Mesodermal cell (in vitro differentiated cells): ENCODE results near the gene MLNR. TPM values are rescaled to one million over a fixed set of nuclear protein-coding genes. Genes with fewer than 3 reads are reported as not detected.
A peak's percentile ranks its signal among the peaks of the same experiment; 100 is the strongest.

Experiments used
- H3K27ac ChIP-seq: 2 replicates; pipeline ENCODE4 v1.7.0; 2013; ENCODE audit warnings: mild to moderate bottlenecking, low read depth, low read length, moderate library complexity; ENCODE audit not compliant: severe bottlenecking
- H3K36me3 ChIP-seq: 2 replicates; pipeline ENCODE4 v1.7.1; 2013; ENCODE audit warnings: mild to moderate bottlenecking, low read length, moderate library complexity; ENCODE audit not compliant: control insufficient read depth, insufficient read depth
- H3K4me1 ChIP-seq: one replicate; pipeline ENCODE4 v1.7.1; 2013; ENCODE audit warnings: mild to moderate bottlenecking, low read length; ENCODE audit not compliant: insufficient read depth, control insufficient read depth, poor library complexity, severe bottlenecking
- H3K4me3 ChIP-seq: 2 replicates; pipeline ENCODE4 v1.7.0; 2013; ENCODE audit warnings: low read length, control low read depth, mild to moderate bottlenecking; ENCODE audit not compliant: insufficient read depth, poor library complexity, severe bottlenecking; ENCODE audit errors: extremely low read depth
- H3K9me3 ChIP-seq: 2 replicates; pipeline ENCODE4 v1.7.1; 2013; ENCODE audit warnings: mild to moderate bottlenecking, low read length, moderate library complexity; ENCODE audit not compliant: control insufficient read depth
- WGBS, 2 experiments: methylation state at CpG; one replicate each; pipeline ENCODE4 v1.1.5; 2013; ENCODE audit warnings: missing lambda C conversion rate in 2 of 2; ENCODE audit not compliant: insufficient coverage in 2 of 2; 5-methylcytosine and 5-hydroxymethylcytosine counted together
- polyA plus RNA-seq, 2 experiments: library from polyadenylated mRNA; stranded (reverse); fragments of 50-300 nt; gene quantifications; one replicate each; pipeline ENCODE4 v1.2.3, GENCODE V29; 2013

The MLNR gene
- not detected for polyA plus RNA-seq (2013, experiment 1 of 2)
- polyA plus RNA-seq (2013, experiment 2 of 2), result not detected

DNA sequence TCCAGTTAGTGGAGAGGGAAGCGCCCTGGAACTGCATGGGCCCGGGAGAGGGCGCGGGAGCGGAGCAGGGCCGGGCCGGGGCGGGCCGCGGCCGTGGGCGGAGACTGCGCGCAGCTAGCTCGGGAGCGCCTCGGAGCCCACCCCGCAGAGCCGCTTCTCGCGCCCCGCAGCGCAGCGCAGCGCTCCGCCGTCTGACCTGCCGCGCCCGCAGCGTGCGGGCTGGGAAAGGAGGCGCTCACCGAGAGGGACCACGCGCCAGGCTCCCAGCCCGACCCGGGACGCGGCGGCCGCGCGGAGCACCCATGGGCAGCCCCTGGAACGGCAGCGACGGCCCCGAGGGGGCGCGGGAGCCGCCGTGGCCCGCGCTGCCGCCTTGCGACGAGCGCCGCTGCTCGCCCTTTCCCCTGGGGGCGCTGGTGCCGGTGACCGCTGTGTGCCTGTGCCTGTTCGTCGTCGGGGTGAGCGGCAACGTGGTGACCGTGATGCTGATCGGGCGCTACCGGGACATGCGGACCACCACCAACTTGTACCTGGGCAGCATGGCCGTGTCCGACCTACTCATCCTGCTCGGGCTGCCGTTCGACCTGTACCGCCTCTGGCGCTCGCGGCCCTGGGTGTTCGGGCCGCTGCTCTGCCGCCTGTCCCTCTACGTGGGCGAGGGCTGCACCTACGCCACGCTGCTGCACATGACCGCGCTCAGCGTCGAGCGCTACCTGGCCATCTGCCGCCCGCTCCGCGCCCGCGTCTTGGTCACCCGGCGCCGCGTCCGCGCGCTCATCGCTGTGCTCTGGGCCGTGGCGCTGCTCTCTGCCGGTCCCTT is at the start of gene MLNR:
TSS of gene MLNR (plus strand) at position 303 of the 820 bp plus-strand sequence. CDS start at position 303, 0 bp downstream.
- peak within 1 kb of the TSS; percentile 26 for H3K4me3 ChIP-seq
- 4 to 6% methylated on average over 83 to 111 of the region's 111 CpGs for WGBS, 2 experiments

GRCh38 chr13:49171359-49171758 is 48.8 kb upstream of the MLNR start:
- Histone ChIP-seq H3K4me3 (no peak overlapping the region), H3K9me3 (no peaks in the 10 kb centered on the region), H3K27ac (no peak overlapping the region), H3K4me1 (no peaks in the 10 kb centered on the region), H3K36me3 (peaks cover 49% of the 10 kb centered on the region)

More for the DNA sequence above, at the start of gene MLNR:
- H3K36me3 ChIP-seq, result no peaks in the 10 kb centered on the region
- no peak within 1 kb of the TSS for H3K27ac ChIP-seq
- peaks cover 4% of the 10 kb centered on the region for H3K4me1 ChIP-seq
- no peaks in the 10 kb centered on the region for H3K9me3 ChIP-seq

- H3K4me1 ChIP-seq, result no peaks in the 10 kb centered on the region
- H3K4me3 ChIP-seq, result no peak overlapping the region
- H3K36me3 ChIP-seq, result peaks cover 69% of the 10 kb centered on the region
- peak overlapping the region; percentile 1 for H3K27ac ChIP-seq
- 94 to 100% methylated on average over 1 of the region's 1 CpG for WGBS, 2 experiments
- no peaks in the 10 kb centered on the region for H3K9me3 ChIP-seq
These were observed 36.3 kb upstream of the MLNR start for GRCh38 chr13:49183672-49184325.

DNA sequence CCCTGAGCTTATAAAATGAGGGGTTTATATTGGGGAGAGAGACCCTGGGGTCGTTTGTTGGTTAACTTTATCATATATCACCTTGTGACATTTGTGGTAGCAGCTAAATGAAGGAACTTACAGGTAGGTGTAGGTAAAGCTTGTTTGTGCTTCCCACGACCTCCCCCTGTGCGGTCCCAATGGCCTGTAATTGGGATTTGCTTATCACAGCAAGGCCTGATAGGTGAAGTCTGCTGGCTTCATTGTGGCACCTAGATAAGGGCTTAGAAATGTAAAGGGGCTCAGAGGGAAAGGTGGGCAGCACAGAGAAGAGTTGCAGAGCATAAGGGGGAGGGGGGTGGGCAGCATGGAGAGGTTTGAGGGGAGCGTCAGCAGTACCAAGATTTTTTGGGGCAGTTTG is 35.5 kb upstream of the MLNR start:
- H3K9me3 ChIP-seq, result no peaks in the 10 kb centered on the region
- WGBS, 2 experiments, result 49 to 93% methylated on average over 2 of the region's 4 CpGs
- peaks cover 69% of the 10 kb centered on the region for H3K36me3 ChIP-seq
- H3K4me1 ChIP-seq, result no peaks in the 10 kb centered on the region
- H3K27ac ChIP-seq, result peak overlapping the region; percentile 6
- H3K4me3 ChIP-seq, result no peak overlapping the region

- Histone ChIP-seq H3K27ac (no peak overlapping the region), H3K4me3 (no peak overlapping the region), H3K9me3 (no peaks in the 10 kb centered on the region), H3K4me1 (no peaks in the 10 kb centered on the region), H3K36me3 (peaks cover 72% of the 10 kb centered on the region)
- no CpG with 5 or more reads among the region's 1 CpG for WGBS, 2 experiments
These were observed 34.9 kb upstream of the MLNR start for GRCh38 chr13:49185264-49185663.

DNA sequence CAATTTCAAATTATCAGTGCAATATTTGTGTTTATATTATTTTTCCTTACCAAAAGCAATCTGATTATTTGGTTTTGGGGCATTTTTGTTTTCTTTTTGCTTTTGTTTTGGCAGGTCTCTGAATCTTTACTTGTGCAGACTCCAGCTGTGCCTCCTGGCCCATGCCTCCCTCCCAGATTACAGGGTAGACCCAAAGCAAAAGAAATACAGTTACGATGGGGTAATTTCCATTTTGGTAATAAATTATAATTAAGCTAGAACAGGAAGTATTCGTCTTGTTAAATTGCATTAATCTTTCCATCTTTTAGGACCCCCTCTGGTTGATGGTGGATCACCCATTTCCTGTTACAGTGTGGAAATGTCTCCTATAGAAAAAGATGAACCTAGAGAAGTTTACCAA is 29.2 kb upstream of the MLNR start:
- Histone ChIP-seq H3K27ac (no peak overlapping the region), H3K4me3 (no peak overlapping the region), H3K36me3 (peaks cover 78% of the 10 kb centered on the region), H3K4me1 (no peaks in the 10 kb centered on the region), H3K9me3 (no peaks in the 10 kb centered on the region)
- WGBS, 2 experiments, result no CpG with 5 or more reads among the region's 2 CpGs

- WGBS, 2 experiments, result 100% methylated on average over 1 of the region's 3 CpGs
- Histone ChIP-seq H3K4me3 (no peak overlapping the region), H3K27ac (no peak overlapping the region), H3K4me1 (no peaks in the 10 kb centered on the region), H3K36me3 (peaks cover 59% of the 10 kb centered on the region), H3K9me3 (no peaks in the 10 kb centered on the region)
These were observed 13.5 kb upstream of the MLNR start for GRCh38 chr13:49206641-49207040.

DNA sequence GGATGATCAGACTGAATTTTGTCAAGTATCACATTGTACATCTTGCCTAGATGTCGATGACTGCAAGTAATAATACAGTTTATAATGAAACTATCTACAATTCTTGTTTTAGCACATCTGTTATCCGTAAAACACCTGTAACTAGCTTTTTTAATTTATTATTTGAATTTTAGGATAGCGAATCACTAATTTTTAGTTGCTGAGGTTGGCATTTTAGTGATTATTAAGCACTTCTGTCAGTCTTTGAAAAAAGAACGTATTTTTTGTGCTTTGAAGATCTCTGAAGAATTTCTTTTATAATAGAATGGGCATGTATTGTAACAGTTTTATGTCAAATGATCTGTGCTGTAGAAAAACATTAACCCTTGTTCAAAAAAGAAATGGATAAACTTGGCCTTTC is 11.5 kb upstream of the MLNR start:
- no peaks in the 10 kb centered on the region for H3K9me3 ChIP-seq
- peaks cover 53% of the 10 kb centered on the region for H3K36me3 ChIP-seq
- no peak overlapping the region for H3K27ac ChIP-seq
- H3K4me3 ChIP-seq, result no peak overlapping the region
- 100% methylated on average over 1 of the region's 4 CpGs; no CpG with 5 or more reads in 1 of the 2 experiments for WGBS, 2 experiments
- no peaks in the 10 kb centered on the region for H3K4me1 ChIP-seq

DNA sequence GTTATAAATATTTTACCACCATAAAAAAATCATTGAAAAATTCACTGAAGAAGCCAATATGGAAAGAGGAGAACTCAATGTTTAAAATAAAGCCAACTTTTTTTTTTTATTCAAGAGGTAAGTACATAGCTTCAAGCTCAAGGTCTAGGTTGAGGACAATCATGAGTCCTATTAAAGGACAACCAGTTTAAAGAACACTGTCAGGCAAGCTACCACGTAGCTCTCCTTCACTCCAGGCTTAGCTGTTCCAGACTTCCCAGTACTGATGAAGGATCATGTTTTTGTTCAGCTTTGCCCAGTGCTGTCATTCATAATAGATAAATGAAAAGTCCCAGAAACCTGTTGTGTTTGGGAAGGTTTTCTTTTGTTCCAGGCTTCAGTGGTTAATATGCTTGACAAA is 10.0 kb upstream of the MLNR start:
- H3K36me3 ChIP-seq, result peaks cover 42% of the 10 kb centered on the region
- H3K4me1 ChIP-seq, result no peaks in the 10 kb centered on the region
- no peaks in the 10 kb centered on the region for H3K9me3 ChIP-seq
- no peak overlapping the region for H3K4me3 ChIP-seq
- WGBS, 2 experiments, result 88 to 100% methylated on average over 1 of the region's 1 CpG
- H3K27ac ChIP-seq, result no peak overlapping the region

- H3K27ac ChIP-seq, result no peak overlapping the region
- no peaks in the 10 kb centered on the region for H3K4me1 ChIP-seq
- no peaks in the 10 kb centered on the region for H3K9me3 ChIP-seq
- peaks cover 39% of the 10 kb centered on the region for H3K36me3 ChIP-seq
- no peak overlapping the region for H3K4me3 ChIP-seq
- 97 to 100% methylated on average over 4 to 5 of the region's 5 CpGs for WGBS, 2 experiments
These were observed 9.5 kb upstream of the MLNR start for GRCh38 chr13:49210669-49211068.

- H3K9me3 ChIP-seq, result no peaks in the 10 kb centered on the region
- peaks cover 18% of the 10 kb centered on the region for H3K36me3 ChIP-seq
- no peak overlapping the region for H3K4me3 ChIP-seq
- H3K27ac ChIP-seq, result no peak overlapping the region
- WGBS, 2 experiments, result no CpG with 5 or more reads among the region's 1 CpG
- H3K4me1 ChIP-seq, result no peaks in the 10 kb centered on the region
These were observed 6.6 kb upstream of the MLNR start for GRCh38 chr13:49213539-49213938.
